ENCODE measurements around the gene MMP24.
A peak's percentile ranks its signal among the peaks of the same experiment; 100 is the strongest.
"Not testable (repeated sequence)": the region's sequence is repeated elsewhere in the genome, so short reads cannot be mapped to it uniquely, and the experiment has no call there.

The MMP24 gene

GRCh38 chr20:35262321-35262720 lies 35.8 kb downstream of the MMP24 start:
- DNase-seq: not testable (repeated sequence)

GRCh38 chr20:35262731-35263531 lies 36.4 kb downstream of the MMP24 start:
- not testable (repeated sequence) for DNase-seq

GRCh38 chr20:35263532-35264341 lies 37.2 kb downstream of the MMP24 start:
- no peak for DNase-seq

- no peak for DNase-seq
Measured at GRCh38 chr20:35264755-35265154, 38.3 kb downstream of the MMP24 start.

- no peak for DNase-seq
Measured at GRCh38 chr20:35267092-35267491, 40.6 kb downstream of the MMP24 start.

- peak in 1 of 2 experiments; percentile 63 for DNase-seq
Measured at GRCh38 chr20:35269055-35269781, 42.7 kb downstream of the MMP24 start.

- no peak for DNase-seq
Measured at GRCh38 chr20:35270021-35270902, 43.8 kb downstream of the MMP24 start.

GRCh38 chr20:35271073-35271882 lies 44.8 kb downstream of the MMP24 start:
- DNase-seq: no peak

GRCh38 chr20:35271904-35272303 lies 45.4 kb downstream of the MMP24 start:
- DNase-seq: no peak

- DNase-seq: peak; percentile 10 to 79
Measured at GRCh38 chr20:35273449-35274171, 47.1 kb downstream of the MMP24 start.

- no peak for DNase-seq
Measured at GRCh38 chr20:35274172-35275092, 47.9 kb downstream of the MMP24 start.

GRCh38 chr20:35275741-35276251 lies 49.3 kb downstream of the MMP24 start:
- no peak for DNase-seq

GRCh38 chr20:35276408-35276807 lies 49.9 kb downstream of the MMP24 start:
- DNase-seq: no peak

GRCh38 chr20:35277127-35277526 lies 50.6 kb downstream of the MMP24 start:
- DNase-seq: no peak

- no peak for DNase-seq
Measured at GRCh38 chr20:35277531-35278395, 51.3 kb downstream of the MMP24 start, which contains the start of gene MMP24OS. Gene MMP24OS, minus strand, starts transcription at chr20:35278122. Its CDS starts 193 bp downstream, at chr20:35277929.

- no peak for DNase-seq
Measured at GRCh38 chr20:35279040-35279439, 52.5 kb downstream of the MMP24 start.

GRCh38 chr20:35279533-35280174 lies 53.2 kb downstream of the MMP24 start:
- no peak for DNase-seq

- no peak for DNase-seq
Measured at GRCh38 chr20:35280523-35280922, 54.0 kb downstream of the MMP24 start.
